Measurements from ENCODE around the gene CIRBP.
A peak's percentile ranks its signal among the peaks of the same experiment; 100 is the strongest.

Gene CIRBP

GRCh38 chr19:1261538-1261797 is 7.7 kb upstream of the CIRBP start:
- Histone ChIP-seq H3K79me2 (ENCODE audit: insufficient read depth, low read depth) (no peaks in the 10 kb centered on the region), H3K36me3 (ENCODE audit: insufficient read depth) (no peaks in the 10 kb centered on the region), H3K27ac (peak overlapping the region; percentile 78), H3K4me1 (ENCODE audit: low read depth, poor library complexity, severe bottlenecking) (peaks cover 35% of the 10 kb centered on the region), H3K4me2 (peak overlapping the region; percentile 99), H3K27me3 (ENCODE audit: insufficient read depth, low read depth) (no peaks in the 10 kb centered on the region), H3K4me3 (IDR thresholded peaks at IDR 0.05; ENCODE audit: insufficient read depth, low read depth, low read length) (no peak overlapping the region), H2AFZ (ENCODE audit: low read depth) (peak overlapping the region; percentile 34; the same call in 1 of the 2 replicates), H4K20me1 (ENCODE audit: insufficient read depth) (no peaks in the 10 kb centered on the region), H3K9ac (peak overlapping the region; percentile 89)
- no peak for TF ChIP-seq CTCF (conservative IDR thresholded peaks at IDR 0.05; ENCODE audit: low read depth, low read length)

- no peaks in the 10 kb centered on the region for H3K79me2 ChIP-seq (ENCODE audit: insufficient read depth, low read depth)
- H3K4me3 ChIP-seq (IDR thresholded peaks at IDR 0.05; ENCODE audit: insufficient read depth, low read depth, low read length), result no peak overlapping the region
- H4K20me1 ChIP-seq (ENCODE audit: insufficient read depth), result no peaks in the 10 kb centered on the region
- peak overlapping the region; percentile 89 for H3K9ac ChIP-seq
- no peak for TF ChIP-seq CTCF (conservative IDR thresholded peaks at IDR 0.05; ENCODE audit: low read depth, low read length)
- peak overlapping the region; percentile 34; the same call in 1 of the 2 replicates for H2AFZ ChIP-seq (ENCODE audit: low read depth)
- peaks cover 36% of the 10 kb centered on the region for H3K4me1 ChIP-seq (ENCODE audit: low read depth, poor library complexity, severe bottlenecking)
- H3K27ac ChIP-seq, result peak overlapping the region; percentile 78
- H3K36me3 ChIP-seq (ENCODE audit: insufficient read depth), result no peaks in the 10 kb centered on the region
- no peaks in the 10 kb centered on the region for H3K27me3 ChIP-seq (ENCODE audit: insufficient read depth, low read depth)
- H3K4me2 ChIP-seq, result peak overlapping the region; percentile 99
Observed at GRCh38 chr19:1261798-1262622, 7.1 kb upstream of the CIRBP start.

- TF ChIP-seq CTCF (conservative IDR thresholded peaks at IDR 0.05; ENCODE audit: low read depth, low read length), result no peak
- Histone ChIP-seq H3K27me3 (ENCODE audit: insufficient read depth, low read depth) (no peaks in the 10 kb centered on the region), H3K4me1 (ENCODE audit: low read depth, poor library complexity, severe bottlenecking) (peaks cover 42% of the 10 kb centered on the region), H3K4me3 (IDR thresholded peaks at IDR 0.05; ENCODE audit: insufficient read depth, low read depth, low read length) (no peak overlapping the region), H3K9ac (no peak overlapping the region), H3K27ac (no peak overlapping the region), H2AFZ (ENCODE audit: low read depth) (no peak overlapping the region), H3K36me3 (ENCODE audit: insufficient read depth) (no peaks in the 10 kb centered on the region), H3K4me2 (no peak overlapping the region), H3K79me2 (ENCODE audit: insufficient read depth, low read depth) (no peaks in the 10 kb centered on the region), H4K20me1 (ENCODE audit: insufficient read depth) (no peaks in the 10 kb centered on the region)
Observed at GRCh38 chr19:1262623-1263123, 6.5 kb upstream of the CIRBP start.

GRCh38 chr19:1263188-1263587 is 5.9 kb upstream of the CIRBP start:
- no peaks in the 10 kb centered on the region for H4K20me1 ChIP-seq (ENCODE audit: insufficient read depth)
- no peak overlapping the region for H3K4me2 ChIP-seq
- no peak overlapping the region for H3K4me3 ChIP-seq (IDR thresholded peaks at IDR 0.05; ENCODE audit: insufficient read depth, low read depth, low read length)
- H3K9ac ChIP-seq, result no peak overlapping the region
- H2AFZ ChIP-seq (ENCODE audit: low read depth), result no peak overlapping the region
- no peak overlapping the region for H3K27ac ChIP-seq
- H3K27me3 ChIP-seq (ENCODE audit: insufficient read depth, low read depth), result no peaks in the 10 kb centered on the region
- no peaks in the 10 kb centered on the region for H3K36me3 ChIP-seq (ENCODE audit: insufficient read depth)
- H3K4me1 ChIP-seq (ENCODE audit: low read depth, poor library complexity, severe bottlenecking), result peaks cover 44% of the 10 kb centered on the region
- H3K79me2 ChIP-seq (ENCODE audit: insufficient read depth, low read depth), result no peaks in the 10 kb centered on the region
- TF ChIP-seq CTCF (conservative IDR thresholded peaks at IDR 0.05; ENCODE audit: low read depth, low read length), result no peak

Measured in KMS-11 (cell line).